VCaP (cell line): ENCODE measurements around the gene KCNA2.

ENCODE experiments used
- H3K27ac ChIP-seq: fragments of 450-650 bp; 2 replicates; pipeline ENCODE4 v1.5.1; 2017
- CTCF ChIP-seq: fragments of 450-650 bp; conservative IDR thresholded peaks from 2 replicates; pipeline ENCODE4 v1.5.1; 2017; ENCODE audit warnings: mild to moderate bottlenecking, moderate library complexity

The KCNA2 gene

GRCh38 chr1:110634455-110635311, 28.5 kb upstream of the KCNA2 start:
- no peak overlapping the region for H3K27ac ChIP-seq
- TF ChIP-seq CTCF: no peak

- no peak for TF ChIP-seq CTCF
Measured at GRCh38 chr1:110634086-110634454, 27.9 kb upstream of the KCNA2 start.

GRCh38 chr1:110633646-110634030, 27.5 kb upstream of the KCNA2 start:
- TF ChIP-seq CTCF: no peak
- no peak overlapping the region for H3K27ac ChIP-seq

More at GRCh38 chr1:110634086-110634454, 27.9 kb upstream of the KCNA2 start:
- no peak overlapping the region for H3K27ac ChIP-seq

- H3K27ac ChIP-seq: no peak overlapping the region
- TF ChIP-seq CTCF: no peak
Measured at GRCh38 chr1:110631836-110632620, 25.9 kb upstream of the KCNA2 start.

- peak; percentile 91 for TF ChIP-seq CTCF
- H3K27ac ChIP-seq: no peak overlapping the region
Measured at GRCh38 chr1:110630839-110631663, 24.9 kb upstream of the KCNA2 start.

GRCh38 chr1:110628323-110629105, 22.4 kb upstream of the KCNA2 start:
- H3K27ac ChIP-seq: no peak overlapping the region
- no peak for TF ChIP-seq CTCF
